H54 (cell line): ENCODE measurements around the gene NXN.
"Not testable (repeated sequence)": the region's sequence is repeated elsewhere in the genome, so short reads cannot be mapped to it uniquely, and the experiment has no call there.

Experiments used
- DNase-seq: peaks from one replicate; pipeline ENCODE4 v3.0.0; 2011; ENCODE audit warnings: low spot score, mixed read lengths; ENCODE audit not compliant: insufficient read length
- FAIRE-seq: peaks from 3 replicates; lab custom pipeline; 2011; peaks lifted over from hg19 to GRCh38; lab: Jason Lieb, UNC
- POLR2A ChIP-seq: IDR thresholded peaks from 2 replicates; pipeline ENCODE4 v1.6.1; 2011; ENCODE audit warnings: low read depth, mild to moderate bottlenecking, low read length

NXN gene

GRCh38 chr17:917941-918740, 61.4 kb downstream of the NXN start:
- TF ChIP-seq POLR2A, result no peak
- no peak for DNase-seq
- no peak for FAIRE-seq

- DNase-seq, result no peak
- TF ChIP-seq POLR2A, result no peak
- FAIRE-seq, result no peak
Observed at GRCh38 chr17:917391-917811, 62.2 kb downstream of the NXN start.

DNA sequence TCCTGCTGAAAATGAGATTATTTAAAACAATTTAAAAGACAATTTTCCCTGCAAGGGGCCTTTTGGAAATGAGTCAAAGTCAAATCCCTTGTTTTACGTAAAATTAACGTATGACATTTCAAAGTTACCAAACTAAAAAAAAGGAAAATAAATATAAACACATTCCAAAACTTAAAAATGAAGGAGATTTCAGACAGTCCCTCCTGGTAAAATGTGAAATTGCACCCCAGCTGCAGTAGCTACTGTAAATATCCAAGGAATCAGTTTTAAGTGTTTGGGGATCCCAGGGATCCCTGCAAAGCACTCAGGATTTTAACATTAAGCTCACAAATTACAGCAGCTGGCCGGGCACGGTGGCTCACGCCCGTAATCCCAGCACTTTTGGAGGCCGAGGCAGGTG, 63.3 kb downstream of the NXN start:
- DNase-seq (no peak), FAIRE-seq (no peak)
- no peak for TF ChIP-seq POLR2A

GRCh38 chr17:915538-916201, 63.9 kb downstream of the NXN start:
- DNase-seq (no peak), FAIRE-seq (no peak)
- no peak for TF ChIP-seq POLR2A

GRCh38 chr17:914561-914960, 65.0 kb downstream of the NXN start:
- DNase-seq, result no peak
- FAIRE-seq, result no peak
- TF ChIP-seq POLR2A, result no peak

DNA sequence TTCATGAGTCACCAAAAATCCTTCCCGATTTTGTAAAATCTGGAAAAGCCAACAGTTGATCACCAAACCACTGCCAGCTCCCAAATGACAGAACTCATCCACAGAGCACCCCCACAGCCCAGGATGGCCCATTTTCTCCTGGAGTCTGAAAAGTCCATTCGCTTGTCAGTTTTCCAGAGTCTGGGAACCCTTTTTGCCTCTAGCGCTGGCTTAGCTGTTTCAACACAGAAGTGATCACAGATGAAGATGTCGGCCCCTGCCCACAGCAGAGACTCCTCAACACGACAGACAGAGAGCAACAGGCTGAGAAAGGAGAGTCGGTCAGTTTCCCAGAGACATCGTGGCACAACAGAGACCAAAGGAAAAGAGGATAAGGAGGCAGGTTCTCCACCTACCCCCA, 66.4 kb downstream of the NXN start:
- TF ChIP-seq POLR2A, result no peak
- FAIRE-seq, result no peak

DNA sequence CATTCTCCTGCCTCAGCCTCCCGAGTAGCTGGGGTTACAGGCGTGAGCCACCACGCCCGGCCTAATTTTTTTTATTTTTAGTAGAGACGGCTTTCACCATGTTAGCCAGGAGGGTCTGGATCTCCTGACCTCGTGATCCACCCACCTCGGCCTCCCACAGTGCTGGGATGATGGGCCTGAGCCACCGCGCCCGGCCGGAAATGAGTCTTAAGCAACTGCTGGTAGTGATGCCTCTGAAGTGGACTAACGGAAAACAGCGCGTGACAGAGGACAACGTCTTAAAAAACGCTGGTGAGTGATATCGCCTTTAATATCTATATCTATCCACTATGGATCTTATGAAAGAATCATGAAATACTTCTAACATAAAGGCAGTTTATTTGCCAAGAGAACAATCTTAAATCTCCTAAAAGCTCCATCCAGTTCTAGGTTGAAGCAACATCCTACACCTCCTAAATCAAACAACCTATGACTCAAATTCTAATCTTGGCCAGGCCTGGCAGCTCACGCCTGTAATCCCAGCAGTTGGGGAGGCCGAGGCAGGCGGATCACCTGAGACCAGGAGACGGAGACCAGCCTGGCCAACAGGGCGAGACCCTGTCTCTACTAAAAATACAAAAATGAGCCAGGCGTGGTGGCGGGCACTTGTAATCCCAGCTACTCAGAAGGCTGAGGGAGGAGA, 69.8 kb downstream of the NXN start:
- FAIRE-seq (no peak), DNase-seq (no peak)
- no peak for TF ChIP-seq POLR2A

More for the DNA sequence above, 66.4 kb downstream of the NXN start:
- DNase-seq, result no peak

GRCh38 chr17:907725-908124, 71.9 kb downstream of the NXN start:
- no peak for TF ChIP-seq POLR2A
- DNase-seq (no peak), FAIRE-seq (no peak)

DNA sequence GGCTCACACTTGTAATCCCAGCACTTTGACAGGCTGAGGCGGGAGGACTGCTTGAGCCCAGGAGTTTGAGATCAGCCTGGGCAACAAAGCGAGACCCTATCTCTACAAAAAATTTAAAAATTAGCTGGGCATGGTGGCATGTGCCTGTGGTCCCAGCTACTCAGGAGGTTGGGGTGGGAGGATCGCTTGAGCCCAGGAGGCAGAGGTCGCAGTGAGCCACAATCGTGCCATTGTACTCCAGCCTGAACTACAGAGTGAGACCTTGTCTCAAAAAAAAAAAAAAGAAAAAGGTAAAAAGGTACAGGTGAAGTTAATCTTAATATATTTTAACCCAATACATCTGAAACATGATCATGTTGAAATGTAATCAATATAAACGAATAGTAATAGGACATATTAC, 73.9 kb downstream of the NXN start:
- not testable (repeated sequence) for FAIRE-seq, DNase-seq

DNA sequence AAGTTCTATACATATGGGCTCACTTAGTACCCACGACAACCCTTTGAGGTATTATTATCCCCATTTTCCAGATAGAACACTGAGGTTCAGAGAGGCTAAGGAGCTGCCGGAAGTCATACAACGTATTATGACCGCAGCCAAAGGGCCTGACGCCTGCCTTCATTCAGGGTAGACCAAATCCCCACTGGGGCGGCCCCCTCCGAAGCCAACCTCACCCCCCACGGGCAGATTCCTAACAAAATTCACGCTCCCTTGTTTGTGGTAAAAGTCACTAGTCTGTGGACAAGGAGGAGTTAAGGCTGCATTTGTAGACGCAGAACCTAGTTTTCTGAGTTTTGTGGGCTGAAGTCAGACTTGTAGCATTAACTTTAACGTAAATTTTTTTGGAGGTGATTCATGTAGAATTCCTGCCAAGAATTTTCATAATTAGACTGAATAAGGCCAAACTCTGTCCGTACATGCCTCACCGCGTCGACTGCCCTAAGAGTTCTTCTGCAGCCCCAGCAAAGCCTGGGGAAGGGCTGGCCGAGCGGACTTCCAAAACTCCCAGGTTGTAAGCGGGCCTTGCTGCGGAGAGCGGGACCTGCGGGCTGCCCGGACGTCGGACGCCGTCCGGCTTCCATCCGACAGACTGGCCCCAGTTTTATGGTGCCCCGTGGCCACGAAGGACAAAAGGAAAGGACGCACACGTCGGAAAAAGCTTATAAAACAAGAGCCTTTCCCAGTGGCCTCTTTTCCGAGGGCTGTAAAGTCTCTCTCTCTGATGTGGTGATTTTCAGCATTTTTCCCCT, 75.7 kb downstream of the NXN start:
- no peak for TF ChIP-seq POLR2A
- DNase-seq (no peak), FAIRE-seq (no peak)

- FAIRE-seq, result no peak
- no peak for TF ChIP-seq POLR2A
- DNase-seq, result no peak
Observed at GRCh38 chr17:902463-902862, 77.1 kb downstream of the NXN start.

GRCh38 chr17:901964-902363, 77.6 kb downstream of the NXN start:
- DNase-seq (no peak), FAIRE-seq (no peak)
- no peak for TF ChIP-seq POLR2A

DNA sequence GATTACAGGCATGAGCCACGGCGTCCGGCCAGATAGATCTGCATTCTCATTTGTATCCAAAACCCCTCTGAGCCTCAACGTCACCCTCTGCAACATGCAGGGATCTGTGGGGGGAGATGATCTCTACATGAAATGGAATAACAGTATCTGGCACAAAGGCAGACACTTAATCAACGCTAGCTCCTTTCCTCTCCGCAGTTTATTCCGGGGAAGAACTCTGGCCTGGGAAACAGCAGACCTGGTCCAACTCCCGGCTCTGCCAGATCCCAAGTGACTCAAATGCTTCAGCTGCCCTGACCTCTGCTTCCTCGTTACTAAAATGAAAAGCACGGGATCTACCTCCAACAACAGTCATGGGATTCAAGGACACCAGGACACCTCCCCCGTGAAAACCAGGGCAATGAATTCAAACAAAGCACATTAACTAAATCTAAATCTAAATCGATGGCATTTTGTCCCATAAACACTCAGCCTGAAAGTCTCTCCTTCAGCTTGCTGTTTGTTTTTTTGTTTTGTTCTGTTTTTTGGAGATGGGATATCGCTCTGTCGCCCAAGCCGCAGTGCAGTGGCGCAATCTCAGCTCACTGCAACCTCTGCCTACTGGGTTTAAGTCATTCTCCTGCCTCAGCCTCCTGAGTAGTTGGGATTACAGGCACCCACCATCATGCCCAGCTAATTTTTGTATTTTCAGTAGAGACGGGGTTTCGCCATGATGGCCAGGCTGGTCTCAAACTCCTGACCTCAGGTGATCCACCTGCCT, 78.2 kb downstream of the NXN start:
- FAIRE-seq (no peak), DNase-seq (no peak)
- TF ChIP-seq POLR2A, result no peak
